Measurements from ENCODE around the gene TBL1X.

- TF ChIP-seq CTCF (IDR thresholded peaks at IDR 0.05) (no peak), POLR2A (IDR thresholded peaks at IDR 0.05) (no peak)
Measured at GRCh38 chrX:9635803-9636202, 170.9 kb downstream of the TBL1X start.

Measured in breast epithelium (tissue), 3 donors.